A673 (cell line): ENCODE measurements around the gene AHDC1.

Experiments used
- EZH2 ChIP-seq: fragments of 200-600 bp; sonication (generic); IDR thresholded peaks from 2 replicates; pipeline ENCODE4 v1.6.1; 2017; ENCODE audit warnings: borderline replicate concordance, low read depth, mild to moderate bottlenecking, mixed read lengths, antibody characterized with exemption, low read length; ENCODE audit not compliant: poor library complexity, severe bottlenecking
- TF ChIP-seq, protein P1 (sequence below): fragments of 300-800, 200-600 bp; sonication (generic); conservative IDR thresholded peaks from 2 replicates; pipeline ENCODE4 v1.5.1; 2017; ENCODE audit warnings: low read depth, mild to moderate bottlenecking, antibody characterized with exemption, low read length, moderate library complexity, mixed read lengths

DNA sequence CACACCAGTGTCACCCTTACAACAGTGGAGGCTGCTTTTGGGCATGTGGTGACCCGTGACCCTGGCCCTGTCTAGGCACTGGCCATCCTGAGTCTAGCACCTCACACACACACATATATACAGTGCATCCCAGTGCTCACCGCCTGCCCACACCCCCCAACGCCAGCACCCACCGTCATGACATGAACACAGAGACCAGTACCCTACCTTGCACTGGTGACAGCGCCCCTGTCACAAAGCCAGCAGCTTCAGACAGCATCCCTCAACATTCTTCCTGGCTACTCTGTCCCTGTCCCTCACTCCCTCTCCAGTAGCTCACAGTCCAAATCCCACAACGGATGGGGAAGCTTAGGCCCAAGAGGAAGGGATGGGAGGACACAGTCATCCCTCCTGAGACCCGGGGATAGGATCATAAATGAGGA lies 27.1 kb downstream of the AHDC1 start:
- TF ChIP-seq, protein P1, sequence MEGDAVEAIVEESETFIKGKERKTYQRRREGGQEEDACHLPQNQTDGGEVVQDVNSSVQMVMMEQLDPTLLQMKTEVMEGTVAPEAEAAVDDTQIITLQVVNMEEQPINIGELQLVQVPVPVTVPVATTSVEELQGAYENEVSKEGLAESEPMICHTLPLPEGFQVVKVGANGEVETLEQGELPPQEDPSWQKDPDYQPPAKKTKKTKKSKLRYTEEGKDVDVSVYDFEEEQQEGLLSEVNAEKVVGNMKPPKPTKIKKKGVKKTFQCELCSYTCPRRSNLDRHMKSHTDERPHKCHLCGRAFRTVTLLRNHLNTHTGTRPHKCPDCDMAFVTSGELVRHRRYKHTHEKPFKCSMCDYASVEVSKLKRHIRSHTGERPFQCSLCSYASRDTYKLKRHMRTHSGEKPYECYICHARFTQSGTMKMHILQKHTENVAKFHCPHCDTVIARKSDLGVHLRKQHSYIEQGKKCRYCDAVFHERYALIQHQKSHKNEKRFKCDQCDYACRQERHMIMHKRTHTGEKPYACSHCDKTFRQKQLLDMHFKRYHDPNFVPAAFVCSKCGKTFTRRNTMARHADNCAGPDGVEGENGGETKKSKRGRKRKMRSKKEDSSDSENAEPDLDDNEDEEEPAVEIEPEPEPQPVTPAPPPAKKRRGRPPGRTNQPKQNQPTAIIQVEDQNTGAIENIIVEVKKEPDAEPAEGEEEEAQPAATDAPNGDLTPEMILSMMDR: no peak
- no peak for TF ChIP-seq EZH2
